ENCODE data around the gene C18orf32. TPM values are rescaled to one million over a fixed set of nuclear protein-coding genes. Genes with fewer than 3 reads are reported as not detected.

Gene C18orf32
- total and polyA plus RNA-seq, 2 donors (not counting 3 experiments of a cell fraction or from before 2014, with no cell fraction given) = 20.4 to 27.4 TPM

DNA sequence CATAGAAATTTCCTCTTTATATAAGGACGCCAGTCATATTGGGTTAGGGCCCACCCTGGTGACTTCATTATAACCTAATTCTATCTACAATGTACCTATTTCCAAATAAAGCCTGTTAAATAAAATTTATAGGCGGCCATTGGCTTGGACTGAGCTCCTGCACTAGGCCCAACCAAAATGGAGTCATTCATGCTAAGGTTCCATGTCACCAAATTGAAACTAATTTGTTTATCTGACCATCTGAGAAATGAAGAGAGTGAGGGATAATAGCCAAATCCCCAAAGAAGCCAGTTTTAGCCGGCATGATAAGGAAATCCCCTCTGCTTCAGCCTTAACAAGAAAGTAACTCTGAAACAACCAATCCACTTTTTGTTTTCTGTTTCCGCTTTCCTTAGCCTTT is 19.4 kb downstream of the C18orf32 start:
- POLR2A ChIA-PET = no interaction called here
- Histone ChIP-seq H3K9ac (replicated peaks; ENCODE audit: extremely low read depth, insufficient read depth, low read length) (no peak overlapping the region), H3K79me2 (ENCODE audit: control insufficient read depth, insufficient read depth, low read length) (no peaks in the 10 kb centered on the region), H3K4me3 (replicated peaks in 1 of 3; ENCODE audit: insufficient read depth in 1 of 3, low read depth in 1 of 3, low read length in 3 of 3) (no peak overlapping the region), H3K9me1 (replicated peaks; ENCODE audit: control insufficient read depth, extremely low read depth, insufficient read depth, low read length) (no peaks in the 10 kb centered on the region), H2AFZ (ENCODE audit: low read depth, low read length) (no peak overlapping the region), H3K36me3 (ENCODE audit: control insufficient read depth in 2 of 2, extremely low read depth in 1 of 2, insufficient read depth in 2 of 2, low read length in 2 of 2) (no peaks in the 10 kb centered on the region), H3K4me1 (ENCODE audit: control insufficient read depth, extremely low read depth, insufficient read depth, low read length) (no peaks in the 10 kb centered on the region), H3K4me2 (ENCODE audit: insufficient read depth, low read length) (no peak overlapping the region), H4K20me1 (replicated peaks; ENCODE audit: control insufficient read depth, extremely low read depth, insufficient read depth, low read length) (no peaks in the 10 kb centered on the region), H3K9me3 (replicated peaks; ENCODE audit: control insufficient read depth, insufficient read depth, low read length) (no peaks in the 10 kb centered on the region), H3K27ac (ENCODE audit: insufficient read depth, low read depth, low read length) (no peak overlapping the region), H3K27me3 (ENCODE audit: control insufficient read depth in 2 of 2, insufficient read depth in 2 of 2, low read length in 2 of 2) (peaks cover 1 to 2% of the 10 kb centered on the region in 2 experiments)
- CTCF ChIA-PET = interaction anchor here (1.2 to 3.8 kb wide), 5 partner anchors 9 to 393 kb away, joined by 3 to 33 read pairs (median 3); partner anchors contain the start of gene C18orf32
- intact Hi-C loops (cut with micrococcal nuclease) = loop anchor here (10.0 kb wide), 1 partner anchor 923 kb away; no protein-coding TSS in a partner anchor
- no TSS peak for BruUV-seq (replicated peaks)
- FAIRE-seq = peak; percentile 21
- no peak for DNase-seq (ENCODE audit: low read depth, low spot score)
- TF ChIP-seq, protein P1, sequence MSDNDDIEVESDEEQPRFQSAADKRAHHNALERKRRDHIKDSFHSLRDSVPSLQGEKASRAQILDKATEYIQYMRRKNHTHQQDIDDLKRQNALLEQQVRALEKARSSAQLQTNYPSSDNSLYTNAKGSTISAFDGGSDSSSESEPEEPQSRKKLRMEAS (IDR thresholded peaks at IDR 0.05; ENCODE audit: insufficient read depth, insufficient read length) = no peak
- TF ChIP-seq FOS (IDR thresholded peaks at IDR 0.05; ENCODE audit: borderline replicate concordance, insufficient read depth, low read length) (no peak), EZH2 (IDR thresholded peaks at IDR 0.05; ENCODE audit: borderline replicate concordance, low read depth, low read length, severe bottlenecking) (no peak), GATA2 (IDR thresholded peaks at IDR 0.05; ENCODE audit: insufficient read depth, insufficient read length, low read depth, low read length) (no peak), JUN (IDR thresholded peaks at IDR 0.05; ENCODE audit: borderline replicate concordance, insufficient read depth, insufficient read length, low read depth) (no peak), CTCF (IDR thresholded peaks at IDR 0.05; ENCODE audit: extremely low read depth in 1 of 2, insufficient read depth in 1 of 2, low read depth in 1 of 2, low read length in 2 of 2) (no peak), POLR2AphosphoS5 (IDR thresholded peaks at IDR 0.05; ENCODE audit: insufficient read depth, low read depth, low read length) (no peak), MYC (IDR thresholded peaks at IDR 0.05; ENCODE audit: low read depth, low read length) (no peak), POLR2A (IDR thresholded peaks at IDR 0.05; ENCODE audit: low read depth, low read length) (no peak)
- dilution Hi-C loops (cut with MboI; ENCODE audit: extremely low pct_ligation_motif_present, low sequenced_read_pairs) = no loop called here

All from endothelial cell of umbilical vein (primary cell).